ENCODE measurements around the gene RDH13. TPM values are rescaled to one million over a fixed set of nuclear protein-coding genes. Genes with fewer than 3 reads are reported as not detected.
"Not testable (repeated sequence)": the region's sequence is repeated elsewhere in the genome, so short reads cannot be mapped to it uniquely, and the experiment has no call there.

The RDH13 gene
- total and polyA plus RNA-seq, 4 donors, result 9.2 to 30.5 (median 18.6) TPM

GRCh38 chr19:55109527-55110291 is 46.8 kb upstream of the RDH13 start:
- Histone ChIP-seq H3K9me3 (ENCODE audit: control insufficient read depth in 4 of 4, insufficient read depth in 3 of 4, low read length in 3 of 4) (no peaks in the 10 kb centered on the region), H3K4me1 (ENCODE audit: control insufficient read depth in 5 of 5, insufficient read depth in 5 of 5, low read length in 5 of 5) (peaks cover 2 to 14% (median 10%) of the 10 kb centered on the region in 5 donors), H3K27ac (ENCODE audit: low read depth in 1 of 2, low read length in 1 of 2) (no peak overlapping the region), H3K27me3 (ENCODE audit: control insufficient read depth in 3 of 3, insufficient read depth in 3 of 3, low read length in 2 of 3) (no peaks in the 10 kb centered on the region), H3K36me3 (ENCODE audit: control insufficient read depth in 4 of 4, insufficient read depth in 4 of 4, low read length in 4 of 4) (peaks cover 0 to 28% (median 5%) of the 10 kb centered on the region in 4 donors), H3K4me3 (no peak overlapping the region), H3K9ac (ENCODE audit: insufficient read depth in 1 of 2, low read length in 2 of 2) (no peak overlapping the region)
- ATAC-seq (ENCODE audit: insufficient read depth, low FRiP score), result no peak
- 89 to 96% methylated on average over 20 of the region's 20 CpGs for WGBS, 2 donors
- no peak for TF ChIP-seq CTCF (IDR thresholded peaks at IDR 0.05; ENCODE audit: control extremely low read depth, extremely low read depth)
- no peak for DNase-seq

- not testable (repeated sequence) for H3K4me1 ChIP-seq (ENCODE audit: control insufficient read depth in 5 of 5, insufficient read depth in 5 of 5, low read length in 5 of 5); DNase-seq; H3K27ac ChIP-seq (ENCODE audit: low read depth in 1 of 2, low read length in 1 of 2); H3K9ac ChIP-seq (ENCODE audit: insufficient read depth in 1 of 2, low read length in 2 of 2); H3K9me3 ChIP-seq (ENCODE audit: control insufficient read depth in 4 of 4, insufficient read depth in 3 of 4, low read length in 3 of 4); H3K27me3 ChIP-seq (ENCODE audit: control insufficient read depth in 3 of 3, insufficient read depth in 3 of 3, low read length in 2 of 3); ATAC-seq (ENCODE audit: insufficient read depth, low FRiP score); H3K4me3 ChIP-seq
- peaks cover under 1 to 29% (median 15%) of the 10 kb centered on the region in 4 donors for H3K36me3 ChIP-seq (ENCODE audit: control insufficient read depth in 4 of 4, insufficient read depth in 4 of 4, low read length in 4 of 4)
- 96% methylated on average over 3 of the region's 3 CpGs for WGBS, 2 donors
These were observed 44.3 kb upstream of the RDH13 start for GRCh38 chr19:55107252-55107651.

GRCh38 chr19:55106591-55106990 is 43.6 kb upstream of the RDH13 start:
- ATAC-seq (ENCODE audit: insufficient read depth, low FRiP score), result no peak
- no peak for DNase-seq
- Histone ChIP-seq H3K27ac (ENCODE audit: low read depth in 1 of 2, low read length in 1 of 2) (no peak overlapping the region), H3K9ac (ENCODE audit: insufficient read depth in 1 of 2, low read length in 2 of 2) (no peak overlapping the region), H3K4me3 (no peak overlapping the region), H3K9me3 (ENCODE audit: control insufficient read depth in 4 of 4, insufficient read depth in 3 of 4, low read length in 3 of 4) (peaks cover 0 to 4% (median under 1%) of the 10 kb centered on the region in 4 donors), H3K27me3 (ENCODE audit: control insufficient read depth in 3 of 3, insufficient read depth in 3 of 3, low read length in 2 of 3) (no peaks in the 10 kb centered on the region), H3K36me3 (ENCODE audit: control insufficient read depth in 4 of 4, insufficient read depth in 4 of 4, low read length in 4 of 4) (peaks cover 4 to 25% (median 18%) of the 10 kb centered on the region in 4 donors), H3K4me1 (ENCODE audit: control insufficient read depth in 5 of 5, insufficient read depth in 5 of 5, low read length in 5 of 5) (no peaks in the 10 kb centered on the region)
- WGBS, 2 donors, result 90 to 93% methylated on average over 6 of the region's 6 CpGs
- no peak for TF ChIP-seq CTCF (IDR thresholded peaks at IDR 0.05; ENCODE audit: control extremely low read depth, extremely low read depth)

- 81 to 92% methylated on average over 2 of the region's 2 CpGs for WGBS, 2 donors
- ATAC-seq (ENCODE audit: insufficient read depth, low FRiP score) (no peak), DNase-seq (no peak)
- TF ChIP-seq CTCF (IDR thresholded peaks at IDR 0.05; ENCODE audit: control extremely low read depth, extremely low read depth), result no peak
- Histone ChIP-seq H3K4me3 (no peak overlapping the region), H3K4me1 (ENCODE audit: control insufficient read depth in 5 of 5, insufficient read depth in 5 of 5, low read length in 5 of 5) (no peaks in the 10 kb centered on the region), H3K9me3 (ENCODE audit: control insufficient read depth in 4 of 4, insufficient read depth in 3 of 4, low read length in 3 of 4) (peaks cover 0 to 4% (median under 1%) of the 10 kb centered on the region in 4 donors), H3K27ac (ENCODE audit: low read depth in 1 of 2, low read length in 1 of 2) (no peak overlapping the region), H3K9ac (ENCODE audit: insufficient read depth in 1 of 2, low read length in 2 of 2) (no peak overlapping the region), H3K27me3 (ENCODE audit: control insufficient read depth in 3 of 3, insufficient read depth in 3 of 3, low read length in 2 of 3) (no peaks in the 10 kb centered on the region), H3K36me3 (ENCODE audit: control insufficient read depth in 4 of 4, insufficient read depth in 4 of 4, low read length in 4 of 4) (peaks cover 4 to 31% (median 18%) of the 10 kb centered on the region in 4 donors)
These were observed 42.3 kb upstream of the RDH13 start for GRCh38 chr19:55105237-55105636.

All from lung (tissue), 12 donors.